ENCODE results near the gene PLEKHA7.

Gene PLEKHA7

GRCh38 chr11:16945671-16946469 lies 68.3 kb downstream of the PLEKHA7 start:
- H3K9me3 Mint-ChIP-seq: no peaks in the 10 kb centered on the region
- TF ChIP-seq CTCF (IDR thresholded peaks at IDR 0.05): peak; percentile 65

GRCh38 chr11:16942911-16943310 lies 71.3 kb downstream of the PLEKHA7 start:
- Mint-ChIP-seq H3K4me3 (no peak overlapping the region), H3K9me3 (no peaks in the 10 kb centered on the region), H3K27me3 (ENCODE audit: low read depth, poor library complexity) (peaks cover 11% of the 10 kb centered on the region), H3K36me3 (ENCODE audit: low read depth) (no peaks in the 10 kb centered on the region), H3K27ac (no peak overlapping the region), H3K4me1 (peaks cover 14% of the 10 kb centered on the region)
- no peak for TF ChIP-seq CTCF (IDR thresholded peaks at IDR 0.05)
- no peak for DNase-seq

More at GRCh38 chr11:16945671-16946469, 68.3 kb downstream of the PLEKHA7 start:
- peaks cover 7% of the 10 kb centered on the region for H3K27me3 Mint-ChIP-seq (ENCODE audit: low read depth, poor library complexity)
- no peak overlapping the region for H3K27ac Mint-ChIP-seq
- H3K36me3 Mint-ChIP-seq (ENCODE audit: low read depth): no peaks in the 10 kb centered on the region
- no peak overlapping the region for H3K4me3 Mint-ChIP-seq
- DNase-seq: peak; percentile 55
- peaks cover 27% of the 10 kb centered on the region for H3K4me1 Mint-ChIP-seq

GRCh38 chr11:16942342-16942741 lies 71.9 kb downstream of the PLEKHA7 start:
- no peaks in the 10 kb centered on the region for H3K36me3 Mint-ChIP-seq (ENCODE audit: low read depth)

GRCh38 chr11:16941935-16942334 lies 72.3 kb downstream of the PLEKHA7 start:
- Mint-ChIP-seq H3K27ac (no peak overlapping the region), H3K27me3 (ENCODE audit: low read depth, poor library complexity) (peaks cover 13% of the 10 kb centered on the region), H3K4me1 (peaks cover 12% of the 10 kb centered on the region), H3K9me3 (no peaks in the 10 kb centered on the region), H3K36me3 (ENCODE audit: low read depth) (no peaks in the 10 kb centered on the region), H3K4me3 (no peak overlapping the region)
- no peak for DNase-seq
- TF ChIP-seq CTCF (IDR thresholded peaks at IDR 0.05): no peak

More at GRCh38 chr11:16942342-16942741, 71.9 kb downstream of the PLEKHA7 start:
- Mint-ChIP-seq H3K27ac (no peak overlapping the region), H3K4me3 (no peak overlapping the region), H3K4me1 (peaks cover 14% of the 10 kb centered on the region), H3K27me3 (ENCODE audit: low read depth, poor library complexity) (peaks cover 15% of the 10 kb centered on the region), H3K9me3 (no peaks in the 10 kb centered on the region)
- TF ChIP-seq CTCF (IDR thresholded peaks at IDR 0.05): no peak
- DNase-seq: no peak

- Mint-ChIP-seq H3K9me3 (no peaks in the 10 kb centered on the region), H3K4me3 (no peak overlapping the region), H3K36me3 (ENCODE audit: low read depth) (no peaks in the 10 kb centered on the region), H3K27ac (no peak overlapping the region), H3K27me3 (ENCODE audit: low read depth, poor library complexity) (peaks cover 44% of the 10 kb centered on the region), H3K4me1 (peaks cover 4% of the 10 kb centered on the region)
- no peak for TF ChIP-seq CTCF (IDR thresholded peaks at IDR 0.05)
- no peak for DNase-seq
Observed at GRCh38 chr11:16938061-16938460, 76.2 kb downstream of the PLEKHA7 start.

- peaks cover 52% of the 10 kb centered on the region for H3K27me3 Mint-ChIP-seq (ENCODE audit: low read depth, poor library complexity)
- TF ChIP-seq CTCF (IDR thresholded peaks at IDR 0.05): no peak
- H3K4me3 Mint-ChIP-seq: no peak overlapping the region
- no peaks in the 10 kb centered on the region for H3K36me3 Mint-ChIP-seq (ENCODE audit: low read depth)
- peaks cover 4% of the 10 kb centered on the region for H3K4me1 Mint-ChIP-seq
- no peaks in the 10 kb centered on the region for H3K9me3 Mint-ChIP-seq
- DNase-seq: no peak
- no peak overlapping the region for H3K27ac Mint-ChIP-seq
Observed at GRCh38 chr11:16936643-16937042, 77.6 kb downstream of the PLEKHA7 start.
